Effector CD4-positive, alpha-beta T cell (primary cell): ENCODE results near the gene JAML.

Experiments
- DNase-seq: peaks from one replicate; pipeline ENCODE4 v3.0.0-alpha.2; 2020

Gene JAML

DNA sequence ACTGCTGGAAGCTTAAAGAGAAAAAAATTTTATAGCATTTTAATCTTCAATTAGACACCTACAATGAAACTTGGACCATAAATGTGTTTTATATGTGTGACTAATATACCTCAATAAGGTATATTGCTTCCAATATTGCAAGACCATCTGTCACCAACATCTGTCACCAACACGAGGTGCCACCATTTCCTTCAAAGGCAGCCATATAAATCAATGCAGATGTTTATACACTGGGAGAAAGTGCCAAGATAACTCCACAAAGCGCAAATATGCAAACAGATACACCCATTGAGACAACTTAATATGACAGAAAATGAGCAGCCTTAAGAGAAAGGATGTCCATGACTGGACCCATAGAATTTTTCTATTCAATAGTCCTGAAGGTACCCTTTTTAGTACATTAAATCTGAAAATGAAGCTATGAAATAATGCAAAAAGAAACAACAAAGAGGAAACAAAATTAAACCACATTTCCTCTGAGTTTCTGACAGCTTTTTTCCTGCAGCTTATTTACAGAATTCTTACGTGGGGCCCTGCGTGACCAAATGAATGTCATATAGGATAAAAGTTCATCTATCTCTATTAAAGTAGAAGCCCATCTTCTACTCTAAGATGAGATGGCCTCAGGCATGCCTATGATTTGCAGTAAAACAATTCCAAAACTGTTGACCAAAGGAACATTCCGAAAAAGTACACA is 14.8 kb upstream of the JAML start:
- DNase-seq: no peak

DNA sequence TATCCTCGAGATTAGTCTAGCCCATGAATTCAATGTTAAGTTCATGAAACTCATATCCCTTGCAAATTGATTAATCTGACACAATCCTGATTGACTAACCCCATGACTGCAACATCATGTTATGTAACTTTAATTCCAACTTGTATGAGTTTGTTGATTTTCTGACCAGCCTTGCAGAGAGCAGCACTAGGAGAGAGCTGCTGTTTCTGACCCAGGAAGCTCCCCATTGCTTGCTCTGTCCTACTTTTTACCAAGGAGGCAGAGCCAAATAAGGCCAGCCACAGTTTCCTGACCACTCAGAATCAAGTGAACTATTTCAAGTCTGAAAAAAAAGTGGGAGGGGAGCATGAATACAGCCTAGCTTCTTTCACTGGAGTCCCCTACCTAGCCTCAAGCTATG is 14.1 kb upstream of the JAML start:
- DNase-seq: no peak

DNA sequence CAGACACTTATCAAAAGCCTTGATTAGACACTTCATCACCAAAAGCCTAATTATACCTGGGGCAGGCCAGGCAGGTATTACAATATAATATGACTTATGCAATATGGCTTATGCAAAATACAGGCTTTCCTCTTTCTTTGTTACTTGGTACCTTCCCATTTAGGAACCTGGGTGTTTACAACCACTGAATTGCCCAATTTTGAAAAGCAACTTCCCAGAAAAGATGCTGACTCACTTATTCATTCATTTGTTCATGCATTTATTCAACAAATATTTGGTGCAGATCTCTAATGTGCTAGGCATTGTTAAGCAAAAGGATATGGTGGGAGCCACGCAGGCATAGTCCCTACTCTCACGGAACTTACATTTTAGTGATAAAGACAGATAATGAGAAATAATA is 13.6 kb upstream of the JAML start:
- no peak for DNase-seq

DNA sequence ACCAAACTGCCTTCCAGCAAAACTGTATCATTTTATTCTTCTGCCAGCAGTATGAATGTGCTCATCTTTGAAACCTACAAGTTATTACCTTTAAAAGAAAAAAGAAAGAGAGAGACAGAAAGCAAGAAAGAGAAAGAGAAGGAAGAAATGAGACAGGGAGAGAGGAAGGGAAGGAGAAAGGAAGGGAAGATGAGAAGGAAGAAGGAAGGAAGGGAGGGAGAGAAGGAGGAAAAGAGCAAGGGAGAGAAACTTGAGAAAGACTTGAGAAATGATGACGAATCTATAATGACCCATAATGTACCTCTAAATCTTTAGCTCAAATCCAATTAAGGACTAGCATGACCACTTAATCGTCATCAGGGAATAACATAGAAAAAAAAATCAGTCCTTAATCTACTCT is 11.4 kb upstream of the JAML start:
- DNase-seq: no peak

DNA sequence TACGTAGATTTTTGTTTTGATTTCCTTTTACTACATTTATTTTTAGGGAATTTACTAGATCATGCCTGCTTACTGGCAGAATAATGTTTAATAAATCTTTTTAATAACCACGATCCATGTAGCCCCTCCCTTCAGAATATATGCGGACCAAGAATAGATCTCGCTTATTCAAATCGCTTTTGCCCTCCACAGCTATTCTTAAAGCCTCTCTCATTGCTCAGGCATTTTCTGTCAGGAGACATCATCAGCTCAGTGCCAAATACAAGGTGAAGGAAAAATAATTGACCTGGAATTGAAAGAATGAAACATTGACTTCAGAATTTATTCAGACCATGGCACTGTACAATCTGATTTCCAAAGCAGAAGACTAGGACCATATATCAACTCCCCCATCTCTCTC is 10.0 kb upstream of the JAML start:
- no peak for DNase-seq

DNA sequence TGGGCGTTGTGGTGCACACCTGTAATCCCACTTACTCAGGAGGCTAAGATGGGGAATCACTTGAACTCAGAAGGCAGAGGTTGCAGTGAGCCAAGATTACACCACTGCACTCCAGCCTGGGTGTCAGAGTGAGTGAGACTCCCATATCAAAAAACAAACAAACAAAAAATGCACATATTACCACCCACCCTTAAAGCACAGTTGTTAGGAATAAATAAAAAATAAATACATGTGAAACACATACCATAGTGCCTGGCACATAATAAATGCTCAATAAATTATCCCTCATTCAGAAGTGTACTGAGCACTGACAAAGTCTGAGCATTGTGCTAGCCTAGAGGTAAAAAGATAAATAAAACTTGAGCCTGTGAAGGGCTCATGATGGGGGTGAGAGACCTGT is 9.0 kb upstream of the JAML start:
- no peak for DNase-seq

DNA sequence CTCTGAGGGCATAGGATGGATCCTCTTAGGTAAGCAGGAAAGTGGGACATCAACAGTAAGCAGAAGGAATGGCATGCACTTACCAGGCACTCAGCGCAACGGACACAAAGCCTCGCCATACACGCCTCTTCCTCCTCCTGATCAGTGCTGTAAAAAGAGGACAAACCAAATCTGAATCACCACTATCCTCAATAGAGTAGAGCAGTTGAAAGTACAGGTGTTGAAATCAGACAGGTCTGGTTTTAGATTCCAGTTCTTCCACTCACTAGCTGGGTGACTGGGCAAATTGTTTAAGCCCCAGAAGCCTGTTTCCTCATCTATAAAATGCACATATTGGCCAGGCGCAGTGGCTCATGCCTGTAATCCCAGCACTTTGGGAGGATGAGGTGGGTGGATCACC is 8.6 kb upstream of the JAML start:
- DNase-seq: no peak

DNA sequence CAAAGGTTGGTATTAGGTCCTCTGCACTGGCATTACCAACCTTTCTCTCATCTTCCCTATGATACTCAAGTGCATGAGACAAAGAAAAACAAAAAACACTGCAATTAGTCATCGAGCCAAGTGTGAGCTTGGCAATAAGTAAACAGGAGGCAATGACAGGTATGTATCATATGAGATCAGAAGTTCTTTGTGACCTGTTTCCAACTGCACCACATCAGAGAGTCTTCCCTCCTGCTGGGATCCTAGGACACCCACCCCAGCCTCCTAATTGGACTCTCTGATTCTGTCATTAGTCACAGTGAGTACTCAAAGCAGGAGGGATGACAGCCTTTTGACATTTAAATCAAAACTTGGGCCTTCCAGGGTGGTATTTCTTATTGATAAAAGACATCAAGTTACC is 7.8 kb upstream of the JAML start:
- no peak for DNase-seq

DNA sequence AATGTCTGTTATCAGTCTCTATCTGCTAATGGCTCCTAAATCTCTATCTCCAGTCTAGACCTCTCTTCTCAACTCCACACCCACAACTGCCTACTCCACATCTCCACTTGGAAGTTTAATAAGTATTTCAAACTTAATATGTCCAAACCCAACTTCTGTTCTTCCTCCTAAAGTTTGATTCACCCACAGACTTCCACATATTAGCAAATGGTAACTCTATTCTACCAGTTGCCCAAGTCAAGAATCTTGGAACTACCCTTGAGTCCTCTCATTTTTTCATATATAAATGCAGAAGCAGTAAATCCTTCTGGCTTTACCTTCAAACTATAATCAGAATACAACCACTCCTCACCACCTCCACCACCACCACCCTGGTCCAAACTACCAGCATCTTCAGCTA is 6.7 kb upstream of the JAML start:
- DNase-seq: no peak

DNA sequence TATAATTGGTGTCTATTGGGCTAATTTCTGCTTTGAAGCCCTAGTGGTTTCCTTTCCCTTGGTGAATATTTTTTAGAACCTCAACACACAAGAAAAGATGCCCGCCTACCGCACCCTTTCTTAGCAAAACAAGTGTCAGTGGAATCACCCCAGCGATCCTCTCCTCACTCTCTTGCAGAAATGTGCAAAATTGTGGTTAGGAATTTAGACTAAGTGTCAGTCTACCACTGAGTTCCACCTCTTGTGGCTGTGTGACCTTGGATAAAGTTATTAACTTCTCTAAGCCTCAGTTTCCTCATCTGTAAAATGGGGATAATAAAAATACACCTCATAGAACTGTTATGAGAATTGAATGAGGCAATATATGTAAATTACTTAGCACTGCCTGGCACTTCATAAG is 5.3 kb upstream of the JAML start:
- DNase-seq: peak; percentile 46

DNA sequence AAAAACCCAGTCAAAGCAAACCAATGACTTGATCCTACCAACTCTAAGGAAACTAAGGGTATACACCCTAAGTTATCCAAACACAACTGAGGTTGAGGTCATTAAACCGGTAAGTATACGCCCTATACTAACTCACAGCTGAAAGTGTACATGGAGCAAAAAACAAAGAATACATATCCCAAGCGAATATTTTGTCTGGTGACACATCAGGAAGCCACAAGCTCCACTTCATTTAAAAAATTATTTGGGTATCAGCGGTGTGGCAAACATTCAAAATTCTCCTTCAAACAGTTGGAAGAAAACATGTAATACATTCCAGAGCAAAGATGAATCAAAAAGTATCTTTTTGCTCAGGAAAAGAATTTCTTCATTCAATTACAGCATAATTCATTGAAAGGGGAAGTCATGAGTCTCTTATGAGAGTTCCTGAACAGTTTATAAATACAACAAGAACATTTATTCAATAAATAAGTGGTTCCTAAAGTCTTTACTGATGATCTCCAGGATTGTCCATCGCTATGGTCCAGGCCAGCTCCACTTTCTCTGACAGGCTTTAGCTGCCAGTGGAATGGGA is 4.5 kb upstream of the JAML start:
- DNase-seq: no peak

DNA sequence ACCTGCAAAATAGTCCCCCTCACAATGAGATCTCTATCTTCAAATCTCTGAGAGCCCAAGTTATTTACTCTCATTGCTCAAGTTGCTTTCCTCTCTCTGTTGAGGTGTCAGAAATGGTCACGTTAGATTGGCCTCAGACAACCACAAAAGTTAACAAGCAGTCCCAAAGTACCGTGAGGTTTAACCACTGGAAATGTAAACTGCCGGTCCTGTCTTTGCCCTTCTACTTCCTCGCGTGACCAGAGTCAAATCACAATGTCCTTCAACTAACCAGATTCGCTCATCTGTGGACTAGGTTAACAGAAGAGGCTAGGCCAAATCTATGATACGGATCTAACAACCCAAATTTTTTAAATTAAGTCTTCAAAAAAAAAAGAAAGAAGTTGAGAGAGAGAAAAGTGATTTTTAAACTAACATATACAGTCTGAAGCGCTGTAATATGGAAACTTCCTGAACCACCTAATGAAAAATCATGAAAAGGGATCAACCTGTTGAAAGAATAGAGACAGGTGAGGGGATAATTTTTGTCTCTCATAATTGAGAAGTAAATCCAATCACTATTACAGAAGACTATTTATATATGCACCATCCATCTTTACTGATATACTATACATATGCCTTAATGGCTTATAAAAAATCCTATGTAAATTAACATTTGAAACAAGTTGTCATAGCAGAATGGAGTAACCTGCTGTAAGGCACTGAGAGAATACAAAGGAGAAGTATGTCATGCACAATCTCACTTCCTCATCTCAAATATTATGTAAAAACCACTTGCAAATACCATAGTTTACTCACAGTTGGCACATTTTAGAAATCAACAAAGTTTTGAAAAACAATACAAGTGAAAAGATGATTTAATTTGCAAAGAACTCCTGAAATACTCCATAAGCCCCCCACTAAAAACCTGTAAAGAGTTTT is 3.3 kb upstream of the JAML start:
- no peak for DNase-seq

DNA sequence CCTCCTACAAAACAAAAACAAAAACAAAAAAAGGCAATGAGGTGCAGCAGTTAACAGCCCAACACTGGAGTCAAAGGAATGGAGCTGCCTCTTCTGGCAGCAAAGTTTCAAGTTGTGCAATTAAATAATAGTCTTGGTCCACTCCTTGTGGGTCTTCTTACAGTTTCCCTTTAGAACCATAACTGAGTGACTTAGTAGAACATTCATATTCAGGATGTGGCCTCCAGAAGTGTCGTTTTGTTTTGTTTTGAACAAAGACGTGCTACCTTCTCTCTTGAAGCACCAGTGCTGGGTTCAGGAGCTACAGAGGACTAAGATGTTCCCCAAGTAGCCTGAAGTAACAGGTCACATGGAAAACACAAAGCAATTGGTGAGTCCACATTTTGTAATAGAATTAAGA is 2.0 kb upstream of the JAML start:
- no peak for DNase-seq

DNA sequence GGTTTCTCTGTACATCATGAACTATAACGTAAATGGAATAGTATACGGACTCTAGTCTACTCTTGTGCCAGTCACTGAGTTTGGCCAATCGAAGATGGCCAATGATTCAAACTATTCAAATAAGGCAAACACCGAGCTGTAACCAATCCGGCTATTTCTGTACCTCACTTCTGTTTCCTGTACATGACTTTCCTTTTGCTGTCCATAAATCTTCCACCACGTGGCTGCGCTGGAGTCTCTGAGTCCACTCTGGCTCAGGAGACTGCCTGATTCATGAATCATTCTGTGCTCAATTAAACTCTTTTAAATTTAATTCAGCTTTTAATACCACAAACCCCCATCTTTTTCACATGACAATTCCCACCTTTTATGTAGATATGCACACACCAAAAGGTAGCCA is 1.5 kb upstream of the JAML start:
- DNase-seq: no peak

DNA sequence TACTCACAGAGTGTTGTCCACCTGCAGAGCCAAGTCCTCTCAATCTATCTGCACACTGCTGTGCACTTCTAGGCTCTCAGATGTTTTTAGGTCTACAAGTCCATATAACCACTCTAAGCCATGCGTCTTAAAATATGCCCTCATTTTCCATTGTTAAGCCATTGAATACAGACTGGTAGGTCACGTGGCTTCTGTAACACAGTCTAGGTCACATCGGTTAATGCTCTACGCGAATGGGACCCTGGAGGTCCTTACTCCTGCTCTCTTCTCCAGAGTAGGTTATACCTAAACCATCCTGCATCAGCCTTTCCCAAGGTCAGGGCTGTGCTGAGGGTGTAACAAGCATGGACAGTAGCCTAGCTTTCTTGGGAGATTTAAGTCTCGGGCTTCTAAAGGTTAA is 819 bp downstream of the JAML start:
- no peak for DNase-seq

DNA sequence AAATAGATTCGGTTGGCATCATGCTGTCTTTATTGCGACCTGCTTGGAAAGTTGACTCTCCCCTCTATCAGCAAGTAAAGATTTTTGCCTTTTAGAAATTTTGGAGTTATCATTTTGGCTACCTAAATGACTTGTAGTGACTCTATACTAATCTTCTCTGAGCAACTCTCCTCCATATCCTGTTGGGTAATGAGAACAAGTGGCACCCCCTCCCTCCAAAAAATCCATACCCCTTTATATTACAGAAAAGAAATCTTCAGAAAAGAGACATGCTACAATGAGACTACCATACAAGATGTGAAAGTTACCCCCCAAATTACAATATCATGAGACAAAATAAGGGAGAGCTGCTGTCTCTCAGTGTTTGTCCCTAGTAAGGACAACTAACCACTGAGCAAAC is 1.2 kb downstream of the JAML start:
- no peak for DNase-seq

DNA sequence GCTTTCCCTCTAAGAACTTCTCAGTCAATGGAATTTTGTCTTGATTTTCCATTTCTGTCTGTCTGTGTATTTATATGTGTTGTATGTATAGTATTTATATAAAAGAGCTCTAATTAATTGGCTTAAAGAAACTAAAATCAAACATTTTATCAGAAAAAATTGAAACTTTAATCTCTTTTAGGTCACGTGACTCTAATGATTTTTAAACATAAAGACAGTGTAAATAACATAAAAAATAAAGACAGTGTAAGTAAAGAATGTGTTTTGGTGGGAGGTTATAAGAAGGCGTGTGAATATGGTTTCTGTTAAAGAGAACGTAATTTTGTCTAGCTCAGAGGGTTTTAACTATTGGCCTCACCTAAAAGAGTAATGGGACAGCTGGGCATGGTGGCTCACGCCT is 2.4 kb downstream of the JAML start:
- DNase-seq: no peak

DNA sequence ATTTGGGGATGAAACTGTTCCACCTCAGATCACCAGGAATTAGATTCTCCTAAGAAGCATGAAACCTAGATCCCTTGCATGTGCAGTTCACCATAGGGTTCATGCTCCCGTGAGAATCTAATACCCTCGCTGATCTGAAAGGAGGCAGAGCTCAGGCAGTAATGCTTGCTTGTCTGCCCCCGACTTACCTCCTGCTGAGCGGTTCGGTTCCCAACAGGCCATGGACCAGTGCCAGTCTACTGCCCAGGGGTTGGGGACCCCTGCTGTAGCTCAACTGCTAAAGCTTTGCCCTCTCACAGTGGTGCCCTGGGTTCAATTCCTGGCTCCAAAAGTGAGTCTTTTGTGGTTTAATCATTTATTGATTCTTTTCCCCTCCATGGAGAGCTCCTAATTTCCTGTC is 3.4 kb downstream of the JAML start:
- DNase-seq: no peak

DNA sequence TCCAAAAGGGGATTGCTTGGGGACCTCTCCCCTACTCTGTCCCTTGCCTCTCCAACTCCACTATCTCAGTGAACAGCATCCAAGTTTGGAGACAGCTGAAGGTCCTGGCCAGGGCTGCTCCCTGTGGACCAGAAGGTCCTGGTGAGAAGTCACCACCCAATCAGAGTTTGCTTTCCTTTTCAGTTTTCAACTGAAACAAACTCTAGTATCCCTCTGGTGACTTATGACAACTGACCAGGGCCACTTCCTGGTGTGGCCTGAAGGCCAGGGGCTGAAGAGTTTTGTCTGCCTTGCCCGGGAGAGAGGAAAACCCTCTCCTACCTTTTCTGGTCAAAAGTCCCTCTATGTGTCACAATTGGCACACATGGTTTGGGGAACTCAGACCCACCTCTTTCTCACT is 5.1 kb downstream of the JAML start:
- no peak for DNase-seq

DNA sequence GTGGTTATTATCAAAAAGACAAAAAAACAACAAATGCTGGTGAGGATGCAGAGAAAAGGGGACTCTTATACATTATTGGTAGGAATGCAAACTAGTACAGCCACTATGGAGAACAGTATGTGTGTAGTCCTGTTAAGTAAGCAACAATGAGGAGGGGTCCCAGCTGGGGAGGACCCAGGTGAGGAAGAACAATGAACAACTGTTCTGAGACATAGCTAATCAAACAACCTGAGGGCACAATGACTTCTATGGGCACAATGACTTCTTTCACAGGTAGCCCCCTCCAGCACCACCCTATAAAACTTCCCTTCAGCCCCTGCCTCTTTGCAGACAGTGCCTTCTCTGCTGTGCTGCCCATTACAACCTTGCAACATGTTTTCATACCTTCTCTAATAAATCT is 5.6 kb downstream of the JAML start:
- no peak for DNase-seq

DNA sequence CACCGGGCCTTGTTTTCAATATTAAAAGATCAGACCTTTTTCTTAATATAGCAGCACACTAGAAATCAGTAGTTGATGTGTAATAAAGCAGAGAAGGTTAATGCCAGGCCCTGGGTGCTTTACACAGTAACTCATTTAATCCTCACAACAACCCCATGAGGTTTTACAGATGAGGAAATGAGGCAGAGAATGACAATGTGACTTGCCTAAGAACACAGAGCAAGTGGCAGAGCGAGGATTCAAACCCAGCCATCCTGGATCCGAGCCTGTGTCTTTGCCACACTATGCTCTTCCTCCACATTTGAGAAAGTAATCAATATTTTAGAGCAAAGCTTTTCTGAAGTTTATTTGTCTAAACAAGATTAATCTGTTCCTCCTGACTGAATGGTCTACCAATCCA is 7.2 kb downstream of the JAML start:
- no peak for DNase-seq

DNA sequence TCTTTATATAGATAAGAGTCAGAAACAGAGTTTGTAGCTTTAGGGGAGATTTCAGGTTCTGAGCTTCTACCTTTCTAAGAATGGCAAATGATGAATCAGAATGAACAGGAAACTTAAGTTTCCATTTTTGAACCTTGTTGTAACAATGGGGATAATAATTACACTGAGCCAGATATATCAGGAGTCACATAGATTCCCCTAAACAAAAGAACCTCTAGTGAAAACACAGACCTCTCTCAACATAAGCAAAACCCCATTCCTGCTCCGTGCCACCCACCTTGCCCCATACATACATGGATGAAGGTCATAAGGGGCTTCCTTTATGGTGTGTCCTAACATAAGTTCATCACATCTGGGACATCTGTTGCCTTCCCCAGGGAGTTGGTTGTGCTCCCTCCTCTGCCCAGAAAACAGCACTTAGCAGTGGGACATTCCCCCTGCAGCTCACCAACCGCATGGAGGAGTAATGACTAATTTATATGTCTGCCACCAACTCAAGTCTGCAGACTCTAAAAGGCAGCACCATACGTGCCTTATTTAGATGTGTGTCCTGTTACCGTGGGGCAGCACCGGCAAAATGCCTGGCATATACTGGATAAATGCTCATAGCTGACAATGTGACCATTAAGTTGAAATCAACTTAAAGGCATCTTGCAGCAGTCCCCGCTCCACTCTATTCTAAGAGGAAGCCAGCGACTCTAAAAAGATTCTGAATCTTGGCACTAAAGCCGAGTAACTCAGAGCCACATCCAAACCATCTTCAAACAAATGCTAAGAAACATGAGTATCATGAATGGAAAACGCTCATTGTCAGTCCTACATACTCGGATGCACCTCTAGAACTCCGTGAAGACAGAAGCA is 8.0 kb downstream of the JAML start:
- DNase-seq: peak; percentile 43

DNA sequence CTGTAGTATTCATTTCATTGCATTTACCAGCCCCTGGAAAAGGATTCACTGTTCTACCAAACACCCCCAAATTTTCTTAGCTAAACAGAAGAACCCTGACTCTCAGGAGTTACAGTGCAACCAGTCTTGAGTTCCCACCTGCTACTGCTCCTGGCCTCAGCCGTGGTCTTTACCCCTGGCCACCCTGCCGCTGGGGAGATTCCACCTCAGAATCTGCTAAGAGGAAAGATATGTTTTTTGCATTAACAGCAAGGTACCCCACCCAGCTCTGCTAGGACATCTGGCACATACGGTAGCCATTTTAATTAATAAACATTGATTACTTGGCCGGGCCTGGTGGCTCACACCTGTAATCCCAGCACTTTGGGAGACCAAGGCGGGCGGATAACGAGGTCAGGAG is 9.0 kb downstream of the JAML start:
- no peak for DNase-seq
